WTC11 (cell line): ENCODE measurements around the gene DENND4A. TPM values are rescaled to one million over a fixed set of nuclear protein-coding genes. Genes with fewer than 3 reads are reported as not detected.

Source experiments
- ATAC-seq: fragments of 200-7000 bp; cut with Tn5 transposase; 2 replicates; pipeline ENCODE4 v1.10.0; 2021; ENCODE audit warnings: mild to moderate bottlenecking, moderate library complexity
- CTCF ChIA-PET: fragments of 300-600 bp; sonication (Branson Sonifier 250); formaldehyde crosslinking; loops from one replicate; lab custom pipeline; 2021; ENCODE audit warnings: antibody characterized with exemption; lab: Charles Lee
- POLR2A ChIA-PET: fragments of 350-600 bp; sonication (Branson Sonifier 250); formaldehyde crosslinking; loops from one replicate; lab custom pipeline; 2021; ENCODE audit warnings: antibody characterized with exemption; lab: Charles Lee
- DNase-seq: peaks from one replicate; pipeline ENCODE4 v3.0.0; 2021; ENCODE audit warnings: low spot score
- H3K27ac Mint-ChIP-seq: 2 replicates; pipeline ENCODE4 v1.8.0; 2021; ENCODE audit warnings: mixed read lengths
- H3K27me3 Mint-ChIP-seq: 2 replicates; pipeline ENCODE4 v1.8.0; 2021; ENCODE audit warnings: low read depth, mild to moderate bottlenecking, moderate library complexity, mixed read lengths
- H3K36me3 Mint-ChIP-seq: 2 replicates; pipeline ENCODE4 v1.8.0; 2021; ENCODE audit warnings: mixed read lengths
- H3K4me1 Mint-ChIP-seq: 2 replicates; pipeline ENCODE4 v1.8.0; 2022; ENCODE audit warnings: mixed read lengths
- H3K4me3 Mint-ChIP-seq: 2 replicates; pipeline ENCODE4 v1.8.0; 2021; ENCODE audit warnings: mild to moderate bottlenecking, moderate library complexity, mixed read lengths
- H3K9me3 Mint-ChIP-seq: 2 replicates; pipeline ENCODE4 v1.8.0; 2021; ENCODE audit warnings: mixed read lengths
- ATF1 ChIP-seq: sonication (generic); formaldehyde crosslinking; IDR thresholded peaks from 2 replicates; pipeline ENCODE4 v1.8.1; 2023; ENCODE audit warnings: mild to moderate bottlenecking, moderate library complexity, missing genetic modification reagents
- ATF3 ChIP-seq: sonication (generic); formaldehyde crosslinking; conservative IDR thresholded peaks from 2 replicates; pipeline ENCODE4 v1.8.1; 2022; ENCODE audit warnings: mild to moderate bottlenecking, missing genetic modification reagents
- CREB1 ChIP-seq: sonication (generic); formaldehyde crosslinking; IDR thresholded peaks from 2 replicates; pipeline ENCODE4 v1.8.0; 2023; ENCODE audit warnings: mild to moderate bottlenecking, missing genetic modification reagents
- E2F4 ChIP-seq: sonication (generic); formaldehyde crosslinking; IDR thresholded peaks from 2 replicates; pipeline ENCODE4 v1.8.1; 2022; ENCODE audit warnings: low read depth, mild to moderate bottlenecking, moderate library complexity, missing genetic modification reagents, borderline replicate concordance
- GTF2I ChIP-seq: fragments of 250-450 bp; sonication (Bioruptor Pico); conservative IDR thresholded peaks from 2 replicates; pipeline ENCODE4 v1.4.0; 2021; ENCODE audit warnings: mild to moderate bottlenecking
- KAT7 ChIP-seq: sonication (generic); formaldehyde crosslinking; IDR thresholded peaks from 2 replicates; pipeline ENCODE4 v1.8.1; 2023; ENCODE audit warnings: missing genetic modification reagents, mild to moderate bottlenecking, borderline replicate concordance
- SMAD3 ChIP-seq: sonication (generic); formaldehyde crosslinking; IDR thresholded peaks from 2 replicates; pipeline ENCODE4 v1.8.0; 2022; ENCODE audit warnings: missing genetic modification reagents, mild to moderate bottlenecking, borderline replicate concordance
- ZBTB21 ChIP-seq: sonication (generic); formaldehyde crosslinking; IDR thresholded peaks from 2 replicates; pipeline ENCODE4 v1.8.1; 2023; ENCODE audit warnings: mild to moderate bottlenecking, missing genetic modification reagents, borderline replicate concordance
- ZBTB43 ChIP-seq: sonication (generic); formaldehyde crosslinking; IDR thresholded peaks from 2 replicates; pipeline ENCODE4 v1.8.1; 2023; ENCODE audit warnings: mild to moderate bottlenecking, missing genetic modification reagents
- ZNF138 ChIP-seq: sonication (generic); formaldehyde crosslinking; conservative IDR thresholded peaks from 2 replicates; pipeline ENCODE4 v1.8.1; 2022; ENCODE audit warnings: mild to moderate bottlenecking, moderate library complexity, missing genetic modification reagents
- ZNF232 ChIP-seq: sonication (generic); formaldehyde crosslinking; IDR thresholded peaks from 2 replicates; pipeline ENCODE4 v1.8.0; 2022; ENCODE audit warnings: mild to moderate bottlenecking, missing genetic modification reagents
- ZNF423 ChIP-seq: fragments of 250-450 bp; sonication (Bioruptor Pico); IDR thresholded peaks from 2 replicates; pipeline ENCODE4 v2.1.2; 2022; ENCODE audit warnings: mild to moderate bottlenecking, moderate library complexity
- ZNF512 ChIP-seq: sonication (generic); formaldehyde crosslinking; IDR thresholded peaks from 2 replicates; pipeline ENCODE4 v1.8.1; 2022; ENCODE audit warnings: missing genetic modification reagents, borderline replicate concordance
- total RNA-seq: library from RNA; stranded (reverse); gene quantifications from 3 replicates; pipeline ENCODE4 v1.2.3, GENCODE V29; 2021
- TF ChIP-seq, protein P1 (sequence below): fragments of 250-450 bp; sonication (Bioruptor Pico); IDR thresholded peaks from 2 replicates; pipeline ENCODE4 v2.1.2; 2022; ENCODE audit warnings: mild to moderate bottlenecking, moderate library complexity
- TF ChIP-seq, protein P2 (sequence below): fragments of 250-450 bp; sonication (Bioruptor Pico); IDR thresholded peaks from 2 replicates; pipeline ENCODE4 v1.9.0; 2021; ENCODE audit warnings: mild to moderate bottlenecking
- TF ChIP-seq, protein P3 (sequence below): fragments of 200-600 bp; IDR thresholded peaks from 2 replicates; pipeline ENCODE4 v1.8.0; 2022; ENCODE audit warnings: antibody characterized with exemption
- TF ChIP-seq, protein P4 (sequence below): sonication (generic); formaldehyde crosslinking; IDR thresholded peaks from 2 replicates; pipeline ENCODE4 v1.8.0; 2022; ENCODE audit warnings: mild to moderate bottlenecking, missing genetic modification reagents
- TF ChIP-seq, protein P5 (sequence below): sonication (generic); formaldehyde crosslinking; IDR thresholded peaks from 2 replicates; pipeline ENCODE4 v1.8.0; 2023; ENCODE audit warnings: missing genetic modification reagents

Gene DENND4A
- total RNA-seq, 1 experiment from 2014 or later, result 5.7 TPM

DNA sequence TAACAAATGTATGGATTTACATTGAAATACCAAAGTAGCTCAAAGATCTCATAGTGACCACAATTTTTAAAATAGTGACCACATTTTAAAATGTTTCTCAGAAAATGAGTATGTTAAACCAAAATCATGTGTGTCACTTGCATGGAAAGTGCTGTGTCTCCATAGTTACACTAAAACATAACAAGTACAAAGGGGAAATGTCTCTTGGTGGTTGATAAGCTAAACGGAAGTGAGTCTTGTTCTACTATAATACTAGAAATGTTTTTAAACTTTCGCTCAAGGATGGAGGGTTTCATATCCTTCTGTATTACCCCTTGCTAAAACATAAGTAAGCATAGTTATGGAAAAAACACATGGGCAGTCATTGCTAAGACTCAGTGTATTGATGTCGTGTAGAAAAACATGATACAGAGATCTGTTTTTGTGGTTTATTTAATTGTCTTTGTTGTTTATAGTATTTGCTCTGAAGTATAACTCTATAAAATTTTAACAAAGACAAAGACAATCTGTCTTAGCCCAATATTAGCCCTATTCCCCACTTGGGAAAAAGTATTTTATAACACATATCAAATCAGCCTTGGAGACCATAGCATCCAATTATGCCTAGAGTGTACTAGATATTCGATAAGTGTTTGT lies 27.0 kb upstream of the DENND4A start (continued):
- no peak for TF ChIP-seq ZNF512 (CRISPR knock-in tag)
- TF ChIP-seq, protein P1, sequence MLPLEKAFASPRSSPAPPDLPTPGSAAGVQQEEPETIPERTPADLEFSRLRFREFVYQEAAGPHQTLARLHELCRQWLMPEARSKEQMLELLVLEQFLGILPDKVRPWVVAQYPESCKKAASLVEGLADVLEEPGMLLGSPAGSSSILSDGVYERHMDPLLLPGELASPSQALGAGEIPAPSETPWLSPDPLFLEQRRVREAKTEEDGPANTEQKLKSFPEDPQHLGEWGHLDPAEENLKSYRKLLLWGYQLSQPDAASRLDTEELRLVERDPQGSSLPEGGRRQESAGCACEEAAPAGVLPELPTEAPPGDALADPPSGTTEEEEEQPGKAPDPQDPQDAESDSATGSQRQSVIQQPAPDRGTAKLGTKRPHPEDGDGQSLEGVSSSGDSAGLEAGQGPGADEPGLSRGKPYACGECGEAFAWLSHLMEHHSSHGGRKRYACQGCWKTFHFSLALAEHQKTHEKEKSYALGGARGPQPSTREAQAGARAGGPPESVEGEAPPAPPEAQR, result no peak
- TF ChIP-seq, all 79 proteins: peak for 0

GRCh38 chr15:65816441-65816840 lies 24.3 kb upstream of the DENND4A start:
- Mint-ChIP-seq H3K27ac (no peak overlapping the region), H3K36me3 (peaks cover 6% of the 10 kb centered on the region), H3K27me3 (peaks cover 4% of the 10 kb centered on the region; the same call in 1 of the 2 replicates), H3K9me3 (peaks cover 10% of the 10 kb centered on the region), H3K4me1 (no peaks in the 10 kb centered on the region), H3K4me3 (no peak overlapping the region)
- ChIA-PET CTCF (interaction anchor here (1.7 kb wide), 1 partner anchor 8 kb away, joined by 5 read pairs; no protein-coding TSS in a partner anchor), POLR2A (no interaction called here)
- DNase-seq (no peak), ATAC-seq (no peak)
- TF ChIP-seq ZNF423 (CRISPR knock-in tag) (no peak), GTF2I (CRISPR knock-in tag) (no peak), ZBTB21 (CRISPR knock-in tag) (no peak), E2F4 (CRISPR knock-in tag) (no peak), CREB1 (no peak), ATF1 (no peak), SMAD3 (no peak), ZNF138 (CRISPR knock-in tag) (no peak), ZBTB43 (CRISPR knock-in tag) (no peak), ATF3 (CRISPR knock-in tag) (no peak), ZNF512 (CRISPR knock-in tag) (no peak), ZNF232 (CRISPR knock-in tag) (no peak), KAT7 (CRISPR knock-in tag) (no peak)
- TF ChIP-seq, protein P2, sequence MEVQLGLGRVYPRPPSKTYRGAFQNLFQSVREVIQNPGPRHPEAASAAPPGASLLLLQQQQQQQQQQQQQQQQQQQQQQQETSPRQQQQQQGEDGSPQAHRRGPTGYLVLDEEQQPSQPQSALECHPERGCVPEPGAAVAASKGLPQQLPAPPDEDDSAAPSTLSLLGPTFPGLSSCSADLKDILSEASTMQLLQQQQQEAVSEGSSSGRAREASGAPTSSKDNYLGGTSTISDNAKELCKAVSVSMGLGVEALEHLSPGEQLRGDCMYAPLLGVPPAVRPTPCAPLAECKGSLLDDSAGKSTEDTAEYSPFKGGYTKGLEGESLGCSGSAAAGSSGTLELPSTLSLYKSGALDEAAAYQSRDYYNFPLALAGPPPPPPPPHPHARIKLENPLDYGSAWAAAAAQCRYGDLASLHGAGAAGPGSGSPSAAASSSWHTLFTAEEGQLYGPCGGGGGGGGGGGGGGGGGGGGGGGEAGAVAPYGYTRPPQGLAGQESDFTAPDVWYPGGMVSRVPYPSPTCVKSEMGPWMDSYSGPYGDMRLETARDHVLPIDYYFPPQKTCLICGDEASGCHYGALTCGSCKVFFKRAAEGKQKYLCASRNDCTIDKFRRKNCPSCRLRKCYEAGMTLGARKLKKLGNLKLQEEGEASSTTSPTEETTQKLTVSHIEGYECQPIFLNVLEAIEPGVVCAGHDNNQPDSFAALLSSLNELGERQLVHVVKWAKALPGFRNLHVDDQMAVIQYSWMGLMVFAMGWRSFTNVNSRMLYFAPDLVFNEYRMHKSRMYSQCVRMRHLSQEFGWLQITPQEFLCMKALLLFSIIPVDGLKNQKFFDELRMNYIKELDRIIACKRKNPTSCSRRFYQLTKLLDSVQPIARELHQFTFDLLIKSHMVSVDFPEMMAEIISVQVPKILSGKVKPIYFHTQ (CRISPR knock-in tag), result no peak
- TF ChIP-seq, protein P3, sequence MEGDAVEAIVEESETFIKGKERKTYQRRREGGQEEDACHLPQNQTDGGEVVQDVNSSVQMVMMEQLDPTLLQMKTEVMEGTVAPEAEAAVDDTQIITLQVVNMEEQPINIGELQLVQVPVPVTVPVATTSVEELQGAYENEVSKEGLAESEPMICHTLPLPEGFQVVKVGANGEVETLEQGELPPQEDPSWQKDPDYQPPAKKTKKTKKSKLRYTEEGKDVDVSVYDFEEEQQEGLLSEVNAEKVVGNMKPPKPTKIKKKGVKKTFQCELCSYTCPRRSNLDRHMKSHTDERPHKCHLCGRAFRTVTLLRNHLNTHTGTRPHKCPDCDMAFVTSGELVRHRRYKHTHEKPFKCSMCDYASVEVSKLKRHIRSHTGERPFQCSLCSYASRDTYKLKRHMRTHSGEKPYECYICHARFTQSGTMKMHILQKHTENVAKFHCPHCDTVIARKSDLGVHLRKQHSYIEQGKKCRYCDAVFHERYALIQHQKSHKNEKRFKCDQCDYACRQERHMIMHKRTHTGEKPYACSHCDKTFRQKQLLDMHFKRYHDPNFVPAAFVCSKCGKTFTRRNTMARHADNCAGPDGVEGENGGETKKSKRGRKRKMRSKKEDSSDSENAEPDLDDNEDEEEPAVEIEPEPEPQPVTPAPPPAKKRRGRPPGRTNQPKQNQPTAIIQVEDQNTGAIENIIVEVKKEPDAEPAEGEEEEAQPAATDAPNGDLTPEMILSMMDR, result no peak
- TF ChIP-seq, protein P1, result no peak
- TF ChIP-seq, protein P4, sequence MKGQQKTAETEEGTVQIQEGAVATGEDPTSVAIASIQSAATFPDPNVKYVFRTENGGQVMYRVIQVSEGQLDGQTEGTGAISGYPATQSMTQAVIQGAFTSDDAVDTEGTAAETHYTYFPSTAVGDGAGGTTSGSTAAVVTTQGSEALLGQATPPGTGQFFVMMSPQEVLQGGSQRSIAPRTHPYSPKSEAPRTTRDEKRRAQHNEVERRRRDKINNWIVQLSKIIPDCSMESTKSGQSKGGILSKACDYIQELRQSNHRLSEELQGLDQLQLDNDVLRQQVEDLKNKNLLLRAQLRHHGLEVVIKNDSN (CRISPR knock-in tag), result no peak
- TF ChIP-seq, protein P5, sequence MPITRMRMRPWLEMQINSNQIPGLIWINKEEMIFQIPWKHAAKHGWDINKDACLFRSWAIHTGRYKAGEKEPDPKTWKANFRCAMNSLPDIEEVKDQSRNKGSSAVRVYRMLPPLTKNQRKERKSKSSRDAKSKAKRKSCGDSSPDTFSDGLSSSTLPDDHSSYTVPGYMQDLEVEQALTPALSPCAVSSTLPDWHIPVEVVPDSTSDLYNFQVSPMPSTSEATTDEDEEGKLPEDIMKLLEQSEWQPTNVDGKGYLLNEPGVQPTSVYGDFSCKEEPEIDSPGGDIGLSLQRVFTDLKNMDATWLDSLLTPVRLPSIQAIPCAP (CRISPR knock-in tag), result no peak
